GM23338 (cell line): ENCODE measurements around the gene GPC6.

Source experiments
- CREB1 ChIP-seq: fragments of 250-450 bp; sonication (Bioruptor Pico); IDR thresholded peaks from 2 replicates; pipeline ENCODE4 v1.5.0; 2020; ENCODE audit warnings: low read depth, mild to moderate bottlenecking, moderate library complexity
- EZH2 ChIP-seq: fragments of 200-600 bp; sonication (generic); IDR thresholded peaks from one replicate; pipeline ENCODE4 v1.8.0; 2017; ENCODE audit warnings: antibody characterized with exemption, mild to moderate bottlenecking, low read depth; ENCODE audit not compliant: unreplicated experiment
- EZH2phosphoT487 ChIP-seq: fragments of 200-600 bp; sonication (generic); IDR thresholded peaks from one replicate; pipeline ENCODE4 v1.8.1; 2018; ENCODE audit warnings: antibody characterized with exemption; ENCODE audit not compliant: unreplicated experiment
- JUNB ChIP-seq: IDR thresholded peaks from one replicate; pipeline ENCODE4 v1.6.1; 2016; ENCODE audit warnings: antibody characterized with exemption; ENCODE audit not compliant: unreplicated experiment
- NANOG ChIP-seq: IDR thresholded peaks from 2 replicates; pipeline ENCODE4 v1.6.1; 2016; ENCODE audit warnings: antibody characterized with exemption, borderline replicate concordance
- POLR2AphosphoS5 ChIP-seq: IDR thresholded peaks from 2 replicates; pipeline ENCODE4 v1.6.1; 2016; ENCODE audit warnings: antibody characterized with exemption, low read depth
- STAT1 ChIP-seq: IDR thresholded peaks from one replicate; pipeline ENCODE4 v1.6.1; 2016; ENCODE audit warnings: antibody characterized with exemption; ENCODE audit not compliant: unreplicated experiment
- ZNF114 ChIP-seq: fragments of 250-450 bp; sonication (Bioruptor Pico); IDR thresholded peaks from 2 replicates; pipeline ENCODE4 v1.5.0; 2020; ENCODE audit warnings: mild to moderate bottlenecking, moderate library complexity
- ZNF331 ChIP-seq: fragments of 250-450 bp; sonication (Bioruptor Pico); IDR thresholded peaks from 2 replicates; pipeline ENCODE4 v1.5.0; 2020; ENCODE audit warnings: low read depth, mild to moderate bottlenecking, moderate library complexity
- ZNF462 ChIP-seq: fragments of 250-450 bp; sonication (Bioruptor Pico); IDR thresholded peaks from 2 replicates; pipeline ENCODE4 v1.5.0; 2020; ENCODE audit warnings: mild to moderate bottlenecking, moderate library complexity
- TF ChIP-seq, protein P1 (sequence below), 2 experiments: fragments of 200-600 bp in 1 of 2; sonication (generic) in 1 of 2; conservative IDR thresholded peaks; 2 replicates each; pipeline versions ENCODE4 v1.5.1 to v1.6.1; 2016 to 2017; ENCODE audit warnings: antibody characterized with exemption in 2 of 2, low read depth in 2 of 2, mild to moderate bottlenecking in 2 of 2, moderate library complexity in 1 of 2
- TF ChIP-seq, protein P2 (sequence below): IDR thresholded peaks from one replicate; pipeline ENCODE4 v1.6.1; 2018; ENCODE audit warnings: antibody characterized with exemption; ENCODE audit not compliant: unreplicated experiment
- TF ChIP-seq, protein P3 (sequence below): IDR thresholded peaks from 2 replicates; pipeline ENCODE4 v1.6.1; 2016; ENCODE audit warnings: antibody characterized with exemption

DNA sequence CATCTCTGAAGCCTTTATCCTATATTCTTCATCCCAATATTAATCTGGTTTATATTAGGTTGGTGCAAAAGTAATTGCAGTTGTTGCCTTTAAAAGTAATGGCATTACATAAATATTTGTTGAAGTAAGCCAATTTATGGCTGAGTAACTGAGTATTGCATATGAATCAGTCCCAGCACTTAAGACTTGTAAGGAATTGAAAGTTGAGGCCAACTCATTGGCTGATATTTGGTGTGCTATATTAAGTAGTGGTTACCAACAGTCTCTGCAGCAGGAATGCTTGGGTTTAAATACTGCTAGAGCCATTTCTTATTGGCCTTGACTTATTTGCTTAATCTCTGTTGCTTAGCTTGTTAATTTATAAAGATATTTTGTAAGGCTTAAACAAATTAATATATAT lies 460.7 kb downstream of the GPC6 start:
- TF ChIP-seq, protein P1, sequence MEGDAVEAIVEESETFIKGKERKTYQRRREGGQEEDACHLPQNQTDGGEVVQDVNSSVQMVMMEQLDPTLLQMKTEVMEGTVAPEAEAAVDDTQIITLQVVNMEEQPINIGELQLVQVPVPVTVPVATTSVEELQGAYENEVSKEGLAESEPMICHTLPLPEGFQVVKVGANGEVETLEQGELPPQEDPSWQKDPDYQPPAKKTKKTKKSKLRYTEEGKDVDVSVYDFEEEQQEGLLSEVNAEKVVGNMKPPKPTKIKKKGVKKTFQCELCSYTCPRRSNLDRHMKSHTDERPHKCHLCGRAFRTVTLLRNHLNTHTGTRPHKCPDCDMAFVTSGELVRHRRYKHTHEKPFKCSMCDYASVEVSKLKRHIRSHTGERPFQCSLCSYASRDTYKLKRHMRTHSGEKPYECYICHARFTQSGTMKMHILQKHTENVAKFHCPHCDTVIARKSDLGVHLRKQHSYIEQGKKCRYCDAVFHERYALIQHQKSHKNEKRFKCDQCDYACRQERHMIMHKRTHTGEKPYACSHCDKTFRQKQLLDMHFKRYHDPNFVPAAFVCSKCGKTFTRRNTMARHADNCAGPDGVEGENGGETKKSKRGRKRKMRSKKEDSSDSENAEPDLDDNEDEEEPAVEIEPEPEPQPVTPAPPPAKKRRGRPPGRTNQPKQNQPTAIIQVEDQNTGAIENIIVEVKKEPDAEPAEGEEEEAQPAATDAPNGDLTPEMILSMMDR (conservative IDR thresholded peaks at IDR 0.05; ENCODE audit: low read depth in 2 of 2): no peak
- TF ChIP-seq POLR2AphosphoS5 (no peak), EZH2 (no peak), CREB1 (CRISPR knock-in tag) (no peak), EZH2phosphoT487 (no peak), STAT1 (no peak), NANOG (no peak), JUNB (no peak), ZNF114 (no peak), ZNF331 (CRISPR knock-in tag) (no peak), ZNF462 (CRISPR knock-in tag) (no peak)
- TF ChIP-seq, protein P2, sequence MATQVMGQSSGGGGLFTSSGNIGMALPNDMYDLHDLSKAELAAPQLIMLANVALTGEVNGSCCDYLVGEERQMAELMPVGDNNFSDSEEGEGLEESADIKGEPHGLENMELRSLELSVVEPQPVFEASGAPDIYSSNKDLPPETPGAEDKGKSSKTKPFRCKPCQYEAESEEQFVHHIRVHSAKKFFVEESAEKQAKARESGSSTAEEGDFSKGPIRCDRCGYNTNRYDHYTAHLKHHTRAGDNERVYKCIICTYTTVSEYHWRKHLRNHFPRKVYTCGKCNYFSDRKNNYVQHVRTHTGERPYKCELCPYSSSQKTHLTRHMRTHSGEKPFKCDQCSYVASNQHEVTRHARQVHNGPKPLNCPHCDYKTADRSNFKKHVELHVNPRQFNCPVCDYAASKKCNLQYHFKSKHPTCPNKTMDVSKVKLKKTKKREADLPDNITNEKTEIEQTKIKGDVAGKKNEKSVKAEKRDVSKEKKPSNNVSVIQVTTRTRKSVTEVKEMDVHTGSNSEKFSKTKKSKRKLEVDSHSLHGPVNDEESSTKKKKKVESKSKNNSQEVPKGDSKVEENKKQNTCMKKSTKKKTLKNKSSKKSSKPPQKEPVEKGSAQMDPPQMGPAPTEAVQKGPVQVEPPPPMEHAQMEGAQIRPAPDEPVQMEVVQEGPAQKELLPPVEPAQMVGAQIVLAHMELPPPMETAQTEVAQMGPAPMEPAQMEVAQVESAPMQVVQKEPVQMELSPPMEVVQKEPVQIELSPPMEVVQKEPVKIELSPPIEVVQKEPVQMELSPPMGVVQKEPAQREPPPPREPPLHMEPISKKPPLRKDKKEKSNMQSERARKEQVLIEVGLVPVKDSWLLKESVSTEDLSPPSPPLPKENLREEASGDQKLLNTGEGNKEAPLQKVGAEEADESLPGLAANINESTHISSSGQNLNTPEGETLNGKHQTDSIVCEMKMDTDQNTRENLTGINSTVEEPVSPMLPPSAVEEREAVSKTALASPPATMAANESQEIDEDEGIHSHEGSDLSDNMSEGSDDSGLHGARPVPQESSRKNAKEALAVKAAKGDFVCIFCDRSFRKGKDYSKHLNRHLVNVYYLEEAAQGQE: no peak
- TF ChIP-seq, protein P3, sequence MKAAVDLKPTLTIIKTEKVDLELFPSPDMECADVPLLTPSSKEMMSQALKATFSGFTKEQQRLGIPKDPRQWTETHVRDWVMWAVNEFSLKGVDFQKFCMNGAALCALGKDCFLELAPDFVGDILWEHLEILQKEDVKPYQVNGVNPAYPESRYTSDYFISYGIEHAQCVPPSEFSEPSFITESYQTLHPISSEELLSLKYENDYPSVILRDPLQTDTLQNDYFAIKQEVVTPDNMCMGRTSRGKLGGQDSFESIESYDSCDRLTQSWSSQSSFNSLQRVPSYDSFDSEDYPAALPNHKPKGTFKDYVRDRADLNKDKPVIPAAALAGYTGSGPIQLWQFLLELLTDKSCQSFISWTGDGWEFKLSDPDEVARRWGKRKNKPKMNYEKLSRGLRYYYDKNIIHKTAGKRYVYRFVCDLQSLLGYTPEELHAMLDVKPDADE: no peak
